HG02981 (cell line): ENCODE data around the gene LYRM4.
"Not testable (repeated sequence)": the region's sequence is repeated elsewhere in the genome, so short reads cannot be mapped to it uniquely, and the experiment has no call there.

Experiments
- ATAC-seq: cut with Tn5 transposase; IDR thresholded peaks from one replicate; pipeline ENCODE4 v1.9.1; 2021; ENCODE audit warnings: mild to moderate bottlenecking, moderate library complexity; ENCODE audit not compliant: unreplicated experiment

Gene LYRM4

GRCh38 chr6:5125152-5126006, 135.4 kb downstream of the LYRM4 start:
- no peak for ATAC-seq

GRCh38 chr6:5124526-5124925, 136.2 kb downstream of the LYRM4 start:
- no peak for ATAC-seq

GRCh38 chr6:5123296-5124143, 137.2 kb downstream of the LYRM4 start:
- ATAC-seq, result no peak

- ATAC-seq, result no peak
Observed at GRCh38 chr6:5122504-5123112, 138.1 kb downstream of the LYRM4 start.

GRCh38 chr6:5121956-5122355, 138.8 kb downstream of the LYRM4 start:
- ATAC-seq, result no peak

- ATAC-seq, result no peak
Observed at GRCh38 chr6:5121479-5121878, 139.3 kb downstream of the LYRM4 start.

GRCh38 chr6:5120543-5120942, 140.2 kb downstream of the LYRM4 start:
- ATAC-seq, result not testable (repeated sequence)

- ATAC-seq, result no peak
Observed at GRCh38 chr6:5120011-5120410, 140.7 kb downstream of the LYRM4 start.

GRCh38 chr6:5119090-5119951, 141.4 kb downstream of the LYRM4 start:
- ATAC-seq, result no peak

GRCh38 chr6:5116243-5116991, 144.3 kb downstream of the LYRM4 start:
- ATAC-seq, result no peak

GRCh38 chr6:5115168-5115567, 145.6 kb downstream of the LYRM4 start:
- no peak for ATAC-seq

GRCh38 chr6:5113096-5113495, 147.7 kb downstream of the LYRM4 start:
- ATAC-seq, result no peak

- no peak for ATAC-seq
Observed at GRCh38 chr6:5112066-5112799, 148.5 kb downstream of the LYRM4 start.

- no peak for ATAC-seq
Observed at GRCh38 chr6:5111626-5112025, 149.1 kb downstream of the LYRM4 start.

- ATAC-seq, result no peak
Observed at GRCh38 chr6:5110246-5110645, 150.5 kb downstream of the LYRM4 start.

- ATAC-seq, result no peak
Observed at GRCh38 chr6:5109436-5109835, 151.3 kb downstream of the LYRM4 start.

GRCh38 chr6:5108536-5109150, 152.1 kb downstream of the LYRM4 start:
- ATAC-seq, result no peak

- ATAC-seq, result no peak
Observed at GRCh38 chr6:5108068-5108467, 152.7 kb downstream of the LYRM4 start.

GRCh38 chr6:5107341-5107740, 153.4 kb downstream of the LYRM4 start:
- ATAC-seq, result no peak
